RPMI8226 (cell line): ENCODE results near the gene MORF4L1.
"Not testable (repeated sequence)": the region's sequence is repeated elsewhere in the genome, so short reads cannot be mapped to it uniquely, and the experiment has no call there.

Experiments
- DNase-seq: peaks from one replicate; pipeline ENCODE4 v3.0.0-alpha.2; 2015

The MORF4L1 gene

GRCh38 chr15:78927077-78927790 is 54.5 kb downstream of the MORF4L1 start:
- no peak for DNase-seq

- DNase-seq, result not testable (repeated sequence)
These were observed 55.5 kb downstream of the MORF4L1 start for GRCh38 chr15:78928176-78928575.

- no peak for DNase-seq
These were observed 56.0 kb downstream of the MORF4L1 start for GRCh38 chr15:78928616-78929093.

DNA sequence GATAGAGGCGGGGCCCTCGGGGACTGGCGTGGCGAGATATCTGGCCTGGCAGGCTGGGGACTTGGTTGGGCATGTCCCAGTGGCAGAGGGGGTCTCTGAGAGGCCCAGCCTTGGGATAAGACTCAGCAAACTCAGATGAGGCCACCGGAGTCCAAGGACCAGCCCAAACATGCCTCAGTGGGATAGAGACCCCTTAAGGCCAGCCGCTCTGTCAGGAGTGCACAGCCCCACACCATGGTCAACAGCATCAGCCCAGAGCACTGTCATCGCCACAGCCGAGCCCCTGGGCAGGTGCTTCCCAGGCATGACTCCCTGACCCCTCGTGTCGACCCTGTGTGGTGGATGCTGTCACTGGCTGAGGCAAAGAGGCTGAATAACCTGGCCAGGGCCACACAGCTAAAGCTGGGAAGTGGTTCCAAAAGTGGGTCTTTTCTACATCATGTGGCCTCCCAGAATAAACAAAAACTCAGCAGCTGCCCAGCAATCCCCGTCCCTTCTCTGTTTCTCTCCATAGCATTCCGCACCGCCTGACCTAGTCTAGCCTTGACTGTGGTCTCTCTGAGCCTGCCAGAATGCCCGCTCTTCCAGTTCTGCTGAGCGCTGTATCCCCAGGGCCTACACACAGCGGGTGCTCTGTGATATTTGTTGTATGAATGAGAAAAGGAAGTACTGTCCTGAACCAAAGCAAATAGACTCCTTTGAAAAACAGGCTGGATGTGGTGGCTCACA is 57.0 kb downstream of the MORF4L1 start:
- no peak for DNase-seq

GRCh38 chr15:78930577-78931388 is 58.1 kb downstream of the MORF4L1 start:
- DNase-seq, result peak; percentile 55

- no peak for DNase-seq
These were observed 59.0 kb downstream of the MORF4L1 start for GRCh38 chr15:78931439-78932257.

DNA sequence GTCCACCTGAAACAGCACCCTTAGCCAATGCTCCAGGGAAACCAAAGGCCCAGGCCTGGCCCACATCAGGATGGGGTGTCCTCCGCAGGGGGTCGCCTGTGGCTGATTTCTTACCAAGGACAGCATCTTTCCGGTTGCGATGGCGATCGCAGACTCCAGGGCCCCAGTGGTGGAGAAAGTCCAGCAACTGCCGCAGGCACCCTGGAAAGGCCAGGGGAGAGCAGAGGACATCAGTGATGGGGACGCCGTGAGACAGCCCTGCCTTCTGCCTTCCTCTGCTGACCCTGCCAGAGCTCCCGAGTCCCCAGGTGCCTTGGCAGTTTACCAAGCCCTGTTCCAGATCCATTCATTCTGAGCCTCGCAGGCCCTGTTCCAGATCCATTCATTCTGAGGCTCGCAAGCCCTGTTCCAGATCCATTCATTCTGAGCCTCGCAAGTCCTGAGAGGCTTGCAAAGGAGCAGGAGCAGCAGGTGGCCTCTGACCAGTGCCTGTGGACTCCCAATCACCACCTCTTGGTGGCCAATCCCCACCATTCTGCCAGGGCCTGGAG is 59.6 kb downstream of the MORF4L1 start:
- DNase-seq, result no peak

- no peak for DNase-seq
These were observed 60.6 kb downstream of the MORF4L1 start for GRCh38 chr15:78933187-78933822.

DNA sequence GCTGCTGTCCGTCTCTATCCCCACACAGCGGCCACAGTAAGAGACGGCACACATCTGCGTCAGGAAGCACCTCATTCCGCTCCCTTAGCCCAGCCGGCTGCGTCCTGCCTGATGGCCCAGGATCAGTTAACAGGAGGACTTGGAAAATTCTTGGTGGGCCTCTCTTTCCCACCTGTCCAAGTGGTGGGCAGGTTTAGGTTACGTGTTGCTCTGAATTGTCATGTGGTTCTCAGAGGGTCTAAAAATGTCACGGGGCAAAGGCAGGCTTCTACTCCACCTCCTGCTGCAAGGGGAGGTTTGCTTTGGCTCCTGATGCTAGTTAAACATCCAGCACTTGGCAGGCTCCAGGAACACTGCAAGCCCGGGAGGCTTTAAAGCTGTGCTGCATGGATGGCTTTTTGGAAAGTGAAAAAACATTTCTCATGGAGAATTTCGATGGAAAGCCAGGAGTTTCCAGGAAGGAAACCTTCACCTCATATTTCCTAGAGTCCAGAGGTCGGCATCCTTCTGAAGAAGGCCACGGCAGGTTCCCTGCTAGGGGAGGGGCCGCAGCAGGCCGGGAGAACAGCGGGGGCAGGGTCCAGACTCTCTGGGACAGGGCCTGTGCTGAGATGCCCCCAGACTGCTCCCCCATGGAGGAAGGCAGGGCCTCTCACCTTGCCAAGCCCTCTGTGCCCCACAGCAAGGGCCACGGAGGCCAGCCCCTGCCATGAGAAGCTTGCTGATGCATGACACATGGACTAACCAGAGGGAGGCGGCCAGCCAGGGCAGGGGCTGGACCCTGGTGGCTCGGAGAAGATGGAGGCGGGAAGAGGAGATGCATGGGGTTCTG is 61.3 kb downstream of the MORF4L1 start:
- DNase-seq, result no peak

- no peak for DNase-seq
These were observed 61.9 kb downstream of the MORF4L1 start for GRCh38 chr15:78934655-78935023.

DNA sequence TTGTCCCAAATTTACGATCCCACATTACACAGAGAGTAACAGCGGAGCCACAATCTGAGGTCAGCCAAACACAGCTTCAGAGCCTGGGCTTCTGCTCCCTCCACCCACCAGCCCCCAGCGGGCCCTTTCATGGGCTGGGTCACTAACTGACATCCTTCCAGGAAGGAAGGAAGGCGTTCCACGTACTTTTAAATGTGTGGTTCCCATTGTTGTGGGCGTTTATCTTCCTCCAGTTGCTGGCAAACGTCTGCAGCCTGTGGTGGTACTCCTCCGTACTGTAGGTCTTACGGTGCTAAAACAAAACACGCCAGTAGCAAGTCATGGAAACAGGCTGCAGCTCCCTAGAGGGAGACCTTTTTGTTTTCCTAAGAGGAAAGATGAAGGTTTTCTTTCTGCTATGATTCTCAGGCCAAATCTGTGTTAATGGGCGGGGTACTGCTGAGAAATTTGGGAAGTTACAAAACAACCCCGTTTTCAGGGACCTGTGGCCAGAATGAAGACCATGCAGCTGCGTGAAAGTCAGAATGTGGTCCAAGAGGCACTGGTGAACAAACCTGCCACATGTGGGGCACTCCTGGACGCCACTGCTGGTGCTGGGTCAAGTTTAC is 64.5 kb downstream of the MORF4L1 start:
- DNase-seq, result no peak

DNA sequence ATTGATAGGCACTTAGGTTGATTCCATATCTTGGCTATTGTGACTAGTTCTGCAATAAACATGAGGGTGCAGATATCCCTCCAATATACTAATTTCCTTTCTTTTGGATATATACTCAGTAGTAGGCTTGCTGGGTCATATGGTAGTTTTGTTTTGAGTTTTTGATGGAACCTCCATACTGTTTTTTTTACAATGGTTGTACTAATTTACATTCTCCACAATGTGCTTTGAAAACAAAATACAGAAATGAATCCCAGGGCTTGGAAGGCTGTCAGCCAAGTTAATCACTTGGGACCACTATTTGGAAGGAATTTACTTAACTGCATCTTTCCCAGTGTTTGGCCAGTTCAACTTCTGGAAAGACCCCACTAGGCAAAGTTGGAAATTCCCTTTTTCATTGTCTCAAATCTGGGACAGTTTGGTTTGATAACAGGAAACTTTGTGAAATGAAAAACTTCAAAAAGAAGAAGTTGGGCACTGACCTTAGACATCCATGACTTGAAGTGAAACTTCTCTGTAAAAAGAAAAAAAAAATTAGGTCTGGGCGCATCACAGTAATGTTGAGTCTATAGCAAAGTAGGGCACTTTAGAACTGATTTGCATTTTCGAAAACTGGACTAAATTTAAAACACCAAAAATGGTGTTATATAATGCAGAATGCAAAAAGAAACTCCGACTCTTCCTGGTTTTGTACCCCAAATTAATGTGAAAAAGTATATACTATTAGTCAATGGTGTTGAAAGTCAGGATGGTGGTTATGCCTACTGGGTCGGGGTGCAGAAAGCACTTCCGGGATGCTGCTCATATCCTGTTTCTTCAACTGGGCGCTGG is 66.2 kb downstream of the MORF4L1 start:
- DNase-seq, result no peak

GRCh38 chr15:78942741-78943140 is 70.1 kb downstream of the MORF4L1 start:
- no peak for DNase-seq

DNA sequence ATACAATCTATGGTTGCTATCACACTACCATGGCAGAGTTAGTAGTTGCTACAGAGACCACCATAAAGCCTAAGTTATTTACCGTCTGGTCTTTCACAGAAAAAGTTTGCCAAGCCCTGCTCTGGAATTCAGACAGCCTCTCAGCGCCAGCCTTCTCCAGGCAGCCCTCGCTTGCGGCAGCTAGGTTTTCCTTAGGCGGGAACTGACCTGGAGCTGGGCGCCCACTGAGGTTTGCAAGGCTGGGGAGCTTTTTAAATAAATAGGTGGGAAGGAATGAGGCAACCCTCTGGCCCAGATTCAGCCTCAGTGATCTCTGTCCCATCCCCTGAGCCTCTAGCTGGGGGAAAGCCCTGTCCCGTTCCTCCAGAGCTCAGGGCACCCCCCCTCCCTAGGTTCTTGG is 71.0 kb downstream of the MORF4L1 start:
- DNase-seq, result no peak

DNA sequence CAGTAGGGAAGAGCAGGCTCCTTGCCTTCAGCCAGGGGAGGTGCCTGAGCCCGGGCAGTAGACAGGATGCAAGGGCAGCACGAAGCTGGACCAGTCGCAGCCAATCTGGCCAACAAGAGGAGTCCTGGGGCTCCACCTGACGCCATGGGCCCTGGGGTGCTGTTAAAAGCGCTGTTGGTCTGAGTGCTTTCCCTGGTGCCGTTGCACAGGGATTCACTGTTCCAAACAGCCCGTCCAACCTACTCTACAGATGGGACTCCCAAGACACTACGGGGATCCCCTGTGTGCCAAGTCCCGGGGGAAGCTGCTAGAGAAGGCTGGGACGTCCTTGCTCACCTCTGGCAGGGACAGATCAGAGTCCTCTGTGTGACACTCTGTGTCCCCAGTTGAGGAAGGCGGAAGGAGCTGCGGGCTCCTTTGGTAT is 71.5 kb downstream of the MORF4L1 start:
- DNase-seq, result no peak

DNA sequence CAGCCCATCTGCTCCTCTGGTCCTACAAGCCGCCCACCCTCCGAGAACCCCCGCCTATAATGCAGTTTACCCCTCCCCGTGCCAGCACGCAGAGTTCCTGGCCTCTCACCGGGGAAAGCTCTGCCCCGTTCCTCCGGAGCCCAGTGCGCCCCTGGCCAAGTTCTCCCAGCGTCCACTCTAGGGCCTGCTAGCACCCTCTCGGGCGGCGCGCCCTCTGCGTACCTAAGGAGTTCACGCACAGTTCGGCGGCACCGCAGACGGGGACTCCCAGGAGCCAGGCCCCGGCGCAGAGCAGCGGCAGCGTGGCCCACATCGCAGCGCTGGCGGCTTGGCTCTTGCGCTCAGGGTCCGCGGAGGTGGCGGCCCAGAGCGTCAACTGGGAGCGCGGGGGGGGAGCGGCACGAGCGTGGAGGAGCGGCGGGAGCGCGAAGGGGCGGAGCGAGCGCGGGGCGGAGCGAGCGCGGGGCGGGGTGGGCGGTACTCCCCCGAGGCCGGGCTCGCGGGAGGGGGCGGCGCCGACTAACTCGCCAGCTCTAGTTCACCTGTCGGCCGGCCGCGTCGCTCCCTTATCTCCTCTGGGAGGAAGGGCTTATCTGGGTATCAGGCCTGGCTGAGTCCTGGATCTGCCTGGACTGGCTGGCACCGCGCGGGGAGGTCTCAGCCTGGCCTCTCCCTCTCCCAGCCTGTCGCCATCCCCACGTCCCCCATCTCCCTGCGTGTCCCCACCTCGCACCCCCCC is 72.1 kb downstream of the MORF4L1 start, which contains the start of gene CTSH:
Gene CTSH, minus strand, starts transcription at position 378 of the 739 bp plus-strand sequence. Its CDS starts 65 bp downstream, at position 313.
- DNase-seq, result peak; percentile 79

DNA sequence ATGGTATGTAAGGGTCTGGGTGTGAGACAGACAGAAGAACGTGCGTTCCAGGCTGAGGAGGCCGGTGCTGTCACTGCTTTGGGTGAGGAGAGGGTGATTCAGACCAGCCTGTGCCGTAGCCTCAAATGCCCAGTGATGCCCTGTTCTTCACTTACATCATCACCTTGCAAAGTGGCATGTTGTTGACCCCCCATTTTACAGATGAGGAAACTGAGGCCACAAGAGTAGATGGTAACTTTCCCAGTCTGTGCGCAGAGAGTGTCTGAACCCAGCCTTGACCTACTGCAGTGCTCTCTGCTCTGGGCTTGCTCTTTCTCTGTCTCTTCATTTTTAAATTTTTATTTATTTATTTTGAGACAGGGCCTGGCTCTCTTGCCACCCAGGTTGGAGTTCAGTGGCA is 73.8 kb downstream of the MORF4L1 start:
- no peak for DNase-seq

GRCh38 chr15:78947506-78947905 is 74.8 kb downstream of the MORF4L1 start:
- no peak for DNase-seq
